ENCODE measurements around the gene METTL1. TPM values are rescaled to one million over a fixed set of nuclear protein-coding genes. Genes with fewer than 3 reads are reported as not detected.

The METTL1 gene
- total and polyA plus RNA-seq, 2 experiments from 2014 or later = 18.9 to 39.5 TPM

GRCh38 chr12:57741844-57742738, 29.8 kb downstream of the METTL1 start:
- TF ChIP-seq JUNB (IDR thresholded peaks at IDR 0.05; ENCODE audit: unreplicated experiment) = no peak
- TF ChIP-seq, protein P1, sequence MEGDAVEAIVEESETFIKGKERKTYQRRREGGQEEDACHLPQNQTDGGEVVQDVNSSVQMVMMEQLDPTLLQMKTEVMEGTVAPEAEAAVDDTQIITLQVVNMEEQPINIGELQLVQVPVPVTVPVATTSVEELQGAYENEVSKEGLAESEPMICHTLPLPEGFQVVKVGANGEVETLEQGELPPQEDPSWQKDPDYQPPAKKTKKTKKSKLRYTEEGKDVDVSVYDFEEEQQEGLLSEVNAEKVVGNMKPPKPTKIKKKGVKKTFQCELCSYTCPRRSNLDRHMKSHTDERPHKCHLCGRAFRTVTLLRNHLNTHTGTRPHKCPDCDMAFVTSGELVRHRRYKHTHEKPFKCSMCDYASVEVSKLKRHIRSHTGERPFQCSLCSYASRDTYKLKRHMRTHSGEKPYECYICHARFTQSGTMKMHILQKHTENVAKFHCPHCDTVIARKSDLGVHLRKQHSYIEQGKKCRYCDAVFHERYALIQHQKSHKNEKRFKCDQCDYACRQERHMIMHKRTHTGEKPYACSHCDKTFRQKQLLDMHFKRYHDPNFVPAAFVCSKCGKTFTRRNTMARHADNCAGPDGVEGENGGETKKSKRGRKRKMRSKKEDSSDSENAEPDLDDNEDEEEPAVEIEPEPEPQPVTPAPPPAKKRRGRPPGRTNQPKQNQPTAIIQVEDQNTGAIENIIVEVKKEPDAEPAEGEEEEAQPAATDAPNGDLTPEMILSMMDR (conservative IDR thresholded peaks at IDR 0.05; ENCODE audit: low read depth in 2 of 2) = peak; percentile 34 to 67; a peak in 3 of 4 replicates
- no peak for TF ChIP-seq EZH2 (IDR thresholded peaks at IDR 0.05; ENCODE audit: low read depth, unreplicated experiment)
- peak; percentile 9; the same call in 1 of the 2 replicates for TF ChIP-seq CREB1 (CRISPR knock-in tag; IDR thresholded peaks at IDR 0.05; ENCODE audit: low read depth)
- peaks cover 21% of the 10 kb centered on the region for H3K4me1 Mint-ChIP-seq
- H3K36me3 ChIP-seq (ENCODE audit: insufficient read depth) = peaks cover 7% of the 10 kb centered on the region
- H2AFZ ChIP-seq = no peak overlapping the region
- H3K27ac ChIP-seq (ENCODE audit: low read depth) = no peak overlapping the region
- peaks cover 18% of the 10 kb centered on the region for H3F3A ChIP-seq (replicated peaks; ENCODE audit: low read depth)
- DNase-seq (ENCODE audit: low spot score) = peak; percentile 65
- no peaks in the 10 kb centered on the region for H3K79me2 ChIP-seq (replicated peaks; ENCODE audit: insufficient read depth)
- no peaks in the 10 kb centered on the region; the same call in 1 of the 2 replicates for H4K20me1 ChIP-seq (replicated peaks; ENCODE audit: insufficient read depth)
- H3K4me3 ChIP-seq = no peak overlapping the region
- no peak overlapping the region for H3K4me2 ChIP-seq
- peaks cover 59% of the 10 kb centered on the region for H3K27me3 Mint-ChIP-seq (ENCODE audit: insufficient read depth, low read depth, poor library complexity)
- ATAC-seq = peak; percentile 7; the same call in 2 of the 3 replicates
- H3K9me2 ChIP-seq (ENCODE audit: insufficient read depth) = no peaks in the 10 kb centered on the region
- peaks cover 7% of the 10 kb centered on the region for H3K4me1 ChIP-seq (ENCODE audit: insufficient read depth)
- no peaks in the 10 kb centered on the region; the same call in 1 of the 3 replicates for H3K9me3 Mint-ChIP-seq
- H3K27me3 ChIP-seq (ENCODE audit: insufficient read depth) = peaks cover 69% of the 10 kb centered on the region
- peak overlapping the region; percentile 50 for H3K4me3 Mint-ChIP-seq
- H3K27ac Mint-ChIP-seq = no peak overlapping the region
- H3K36me3 Mint-ChIP-seq (ENCODE audit: low read depth) = peaks cover 14% of the 10 kb centered on the region

DNA sequence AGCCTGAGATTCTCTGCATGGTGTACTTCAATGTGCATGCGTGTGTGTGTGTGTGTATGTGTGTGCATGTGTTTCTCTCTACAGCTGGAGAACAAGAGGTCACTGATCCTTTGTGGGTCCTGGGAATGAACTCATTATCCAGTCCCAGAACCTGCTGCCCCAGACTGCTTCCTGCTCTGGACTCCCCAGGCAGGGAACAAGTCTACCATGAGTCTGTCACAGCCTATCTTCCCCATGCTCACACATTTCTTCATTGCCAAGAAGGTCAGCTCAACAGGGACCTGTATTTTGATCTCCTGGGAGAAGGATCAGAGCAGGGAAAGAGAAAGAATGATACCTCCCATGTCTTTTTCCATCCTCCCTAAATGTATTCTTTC, 30.5 kb downstream of the METTL1 start:
- peaks cover 66% of the 10 kb centered on the region for H3K27me3 Mint-ChIP-seq (ENCODE audit: insufficient read depth, low read depth, poor library complexity)
- H3K36me3 Mint-ChIP-seq (ENCODE audit: low read depth) = peaks cover 7% of the 10 kb centered on the region
- no peak overlapping the region for H3K4me3 Mint-ChIP-seq
- DNase-seq (ENCODE audit: low spot score) (no peak), ATAC-seq (no peak)
- peaks cover 14% of the 10 kb centered on the region for H3K4me1 ChIP-seq (ENCODE audit: insufficient read depth)
- peaks cover 75% of the 10 kb centered on the region for H3K27me3 ChIP-seq (ENCODE audit: insufficient read depth)
- no peak overlapping the region for H2AFZ ChIP-seq
- H4K20me1 ChIP-seq (replicated peaks; ENCODE audit: insufficient read depth) = no peaks in the 10 kb centered on the region
- peaks cover 17% of the 10 kb centered on the region for H3F3A ChIP-seq (replicated peaks; ENCODE audit: low read depth)
- H3K9me3 Mint-ChIP-seq = peaks cover 1% of the 10 kb centered on the region
- no peak overlapping the region for H3K4me2 ChIP-seq
- H3K4me3 ChIP-seq = no peak overlapping the region
- H3K4me1 Mint-ChIP-seq = peaks cover 28% of the 10 kb centered on the region
- no peak overlapping the region for H3K27ac Mint-ChIP-seq
- no peaks in the 10 kb centered on the region for H3K79me2 ChIP-seq (replicated peaks; ENCODE audit: insufficient read depth)
- H3K9me2 ChIP-seq (ENCODE audit: insufficient read depth) = no peaks in the 10 kb centered on the region
- H3K27ac ChIP-seq (ENCODE audit: low read depth) = no peak overlapping the region
- H3K36me3 ChIP-seq (ENCODE audit: insufficient read depth) = peaks cover 3% of the 10 kb centered on the region; the same call in 1 of the 2 replicates
- TF ChIP-seq ZNF331 (CRISPR knock-in tag; IDR thresholded peaks at IDR 0.05; ENCODE audit: low read depth) (no peak), CREB1 (CRISPR knock-in tag; IDR thresholded peaks at IDR 0.05; ENCODE audit: low read depth) (no peak), JUNB (IDR thresholded peaks at IDR 0.05; ENCODE audit: unreplicated experiment) (no peak), ZNF114 (CRISPR knock-in tag; IDR thresholded peaks at IDR 0.05) (no peak), ZNF462 (CRISPR knock-in tag; IDR thresholded peaks at IDR 0.05) (no peak), EZH2phosphoT487 (IDR thresholded peaks at IDR 0.05; ENCODE audit: unreplicated experiment) (no peak)
- TF ChIP-seq, protein P2, sequence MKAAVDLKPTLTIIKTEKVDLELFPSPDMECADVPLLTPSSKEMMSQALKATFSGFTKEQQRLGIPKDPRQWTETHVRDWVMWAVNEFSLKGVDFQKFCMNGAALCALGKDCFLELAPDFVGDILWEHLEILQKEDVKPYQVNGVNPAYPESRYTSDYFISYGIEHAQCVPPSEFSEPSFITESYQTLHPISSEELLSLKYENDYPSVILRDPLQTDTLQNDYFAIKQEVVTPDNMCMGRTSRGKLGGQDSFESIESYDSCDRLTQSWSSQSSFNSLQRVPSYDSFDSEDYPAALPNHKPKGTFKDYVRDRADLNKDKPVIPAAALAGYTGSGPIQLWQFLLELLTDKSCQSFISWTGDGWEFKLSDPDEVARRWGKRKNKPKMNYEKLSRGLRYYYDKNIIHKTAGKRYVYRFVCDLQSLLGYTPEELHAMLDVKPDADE (IDR thresholded peaks at IDR 0.05) = no peak
